ENCODE results near the gene C1QBP. TPM values are rescaled to one million over a fixed set of nuclear protein-coding genes. Genes with fewer than 3 reads are reported as not detected.

C1QBP gene, protein sequence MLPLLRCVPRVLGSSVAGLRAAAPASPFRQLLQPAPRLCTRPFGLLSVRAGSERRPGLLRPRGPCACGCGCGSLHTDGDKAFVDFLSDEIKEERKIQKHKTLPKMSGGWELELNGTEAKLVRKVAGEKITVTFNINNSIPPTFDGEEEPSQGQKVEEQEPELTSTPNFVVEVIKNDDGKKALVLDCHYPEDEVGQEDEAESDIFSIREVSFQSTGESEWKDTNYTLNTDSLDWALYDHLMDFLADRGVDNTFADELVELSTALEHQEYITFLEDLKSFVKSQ
- 140 TPM for polyA plus RNA-seq
- long read RNA-seq, donor 1, transcript C1QBP-201 (6 exons, 1,169 nt) = major isoform, 58 of 83 reads
- long read RNA-seq, donor 1, partial matches to known transcripts = 19 of 83 reads
- long read RNA-seq, donor 1, other reads (novel, unspliced or antisense) = 0 of 83 reads
- long read RNA-seq, donor 2, transcript C1QBP-201 (6 exons, 1,169 nt) = major isoform, 133 of 206 reads
- long read RNA-seq, donor 2, partial matches to known transcripts = 66 of 206 reads
- long read RNA-seq, donor 2, other reads (novel, unspliced or antisense) = 0 of 206 reads
- long read RNA-seq, donor 3 = 0 reads
- long read RNA-seq, donor 4, transcript C1QBP-201 (6 exons, 1,169 nt) = major isoform, 19 of 20 reads
- long read RNA-seq, donor 4, partial matches to known transcripts = 0 of 20 reads
- long read RNA-seq, donor 4, other reads (novel, unspliced or antisense) = 0 of 20 reads
- long read RNA-seq, donor 5, transcript C1QBP-201 (6 exons, 1,169 nt) = major isoform, 51 of 76 reads
- long read RNA-seq, donor 5, partial matches to known transcripts = 22 of 76 reads
- long read RNA-seq, donor 5, other reads (novel, unspliced or antisense) = 0 of 76 reads
- long read RNA-seq, donor 6, transcript C1QBP-201 (6 exons, 1,169 nt) = major isoform, 76 of 110 reads
- long read RNA-seq, donor 6, partial matches to known transcripts = 25 of 110 reads
- long read RNA-seq, donor 6, other reads (novel, unspliced or antisense) = 0 of 110 reads
- long read RNA-seq, donor 7, transcript C1QBP-201 (6 exons, 1,169 nt) = major isoform, 45 of 53 reads
- long read RNA-seq, donor 7, partial matches to known transcripts = 7 of 53 reads
- long read RNA-seq, donor 7, other reads (novel, unspliced or antisense) = 0 of 53 reads
- long read RNA-seq, donor 8, transcript C1QBP-201 (6 exons, 1,169 nt) = major isoform, 130 of 174 reads
- long read RNA-seq, donor 8, transcript C1QBP-203 (2 exons, 911 nt) = minor isoform, 6 of 174 reads
- long read RNA-seq, donor 8, partial matches to known transcripts = 36 of 174 reads
- long read RNA-seq, donor 8, other reads (novel, unspliced or antisense) = 0 of 174 reads
- long read RNA-seq, donor 9, transcript C1QBP-203 (2 exons, 911 nt) = minor isoform, 7 of 118 reads
- long read RNA-seq, donor 9, transcript C1QBP-201 (6 exons, 1,169 nt) = major isoform, 87 of 118 reads
- long read RNA-seq, donor 9, partial matches to known transcripts = 21 of 118 reads
- long read RNA-seq, donor 9, other reads (novel, unspliced or antisense) = 0 of 118 reads
- long read RNA-seq, donor 10, transcript C1QBP-201 (6 exons, 1,169 nt) = major isoform, 122 of 159 reads
- long read RNA-seq, donor 10, partial matches to known transcripts = 28 of 159 reads
- long read RNA-seq, donor 10, other reads (novel, unspliced or antisense) = 0 of 159 reads
- long read RNA-seq, donor 11, transcript C1QBP-201 (6 exons, 1,169 nt) = major isoform, 93 of 105 reads
- long read RNA-seq, donor 11, partial matches to known transcripts = 8 of 105 reads
- long read RNA-seq, donor 11, other reads (novel, unspliced or antisense) = 0 of 105 reads

DNA sequence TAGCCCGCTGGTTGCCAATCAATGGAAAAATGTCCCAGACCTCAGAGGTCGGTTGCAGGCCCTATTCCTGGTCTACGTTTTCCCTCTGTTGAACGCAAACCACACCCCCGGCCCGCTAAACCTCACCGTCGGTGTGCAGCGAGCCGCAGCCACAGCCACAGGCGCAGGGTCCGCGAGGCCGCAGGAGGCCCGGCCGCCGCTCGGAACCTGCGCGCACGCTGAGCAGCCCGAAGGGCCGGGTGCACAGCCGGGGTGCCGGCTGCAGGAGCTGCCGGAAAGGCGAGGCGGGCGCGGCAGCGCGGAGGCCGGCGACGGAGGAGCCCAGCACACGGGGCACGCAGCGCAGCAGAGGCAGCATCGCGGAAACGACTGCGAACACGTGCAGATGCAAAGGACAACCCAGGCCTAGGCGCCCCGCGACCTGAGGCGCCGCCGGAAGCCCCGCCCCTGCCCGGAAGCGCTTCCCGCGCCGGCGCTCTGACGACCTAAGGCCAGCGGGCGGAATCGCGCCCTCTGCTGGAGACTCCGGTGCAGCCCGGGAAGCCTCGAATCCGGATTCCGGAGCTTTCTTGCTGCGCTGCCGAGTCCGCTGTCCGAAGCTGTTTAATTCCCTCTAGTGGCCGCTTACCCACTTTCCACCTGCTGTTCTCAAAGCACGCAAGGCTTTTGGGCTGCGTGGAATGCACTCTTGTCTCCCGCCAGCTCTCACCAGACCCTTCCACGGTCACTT is at the start of gene C1QBP:
Gene C1QBP (minus strand): TSS at position 440 of the 730 bp plus-strand sequence. CDS start 82 bp downstream, at position 358.
- H3K27ac ChIP-seq (ENCODE audit: low read length) = peak within 1 kb of the TSS; percentile 37
- H3K36me3 ChIP-seq (ENCODE audit: control insufficient read depth, insufficient read depth, low read length) = peaks cover 39% of the 10 kb centered on the region
- peak; percentile 92 to 94 for DNase-seq
- no peaks in the 10 kb centered on the region for H3K27me3 ChIP-seq (ENCODE audit: control insufficient read depth, insufficient read depth, low read length)
- no peaks in the 10 kb centered on the region for H3K9me3 ChIP-seq (ENCODE audit: control insufficient read depth, low read depth, low read length)
- H3K4me3 ChIP-seq (ENCODE audit: low read length) = peak within 1 kb of the TSS; percentile 75
- peaks cover 10% of the 10 kb centered on the region for H3K4me1 ChIP-seq (ENCODE audit: control insufficient read depth, insufficient read depth, low read length)
- WGBS (ENCODE audit: insufficient coverage, low lambda C conversion rate) = 0% methylated on average over 1 of the region's 75 CpGs

DNA sequence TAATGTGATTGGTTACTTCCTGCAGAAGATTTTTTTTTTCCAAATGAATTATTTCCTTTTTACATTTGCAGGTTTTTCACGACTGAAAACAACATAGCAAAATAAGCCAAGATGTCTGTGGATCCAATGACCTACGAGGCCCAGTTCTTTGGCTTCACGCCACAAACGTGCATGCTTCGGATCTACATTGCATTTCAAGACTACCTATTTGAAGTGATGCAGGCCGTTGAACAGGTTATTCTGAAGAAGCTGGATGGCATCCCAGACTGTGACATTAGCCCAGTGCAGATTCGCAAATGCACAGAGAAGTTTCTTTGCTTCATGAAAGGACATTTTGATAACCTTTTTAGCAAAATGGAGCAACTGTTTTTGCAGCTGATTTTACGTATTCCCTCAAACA is 49.8 kb upstream of the C1QBP start:
- Histone ChIP-seq H3K27me3 (ENCODE audit: control insufficient read depth, insufficient read depth, low read length) (no peaks in the 10 kb centered on the region), H3K27ac (ENCODE audit: low read length) (no peak overlapping the region), H3K4me3 (ENCODE audit: low read length) (no peak overlapping the region), H3K4me1 (ENCODE audit: control insufficient read depth, insufficient read depth, low read length) (peaks cover 6% of the 10 kb centered on the region), H3K9me3 (ENCODE audit: control insufficient read depth, low read depth, low read length) (peaks cover 2% of the 10 kb centered on the region), H3K36me3 (ENCODE audit: control insufficient read depth, insufficient read depth, low read length) (peaks cover 23% of the 10 kb centered on the region)
- 100% methylated on average over 2 of the region's 8 CpGs for WGBS (ENCODE audit: insufficient coverage, low lambda C conversion rate)
- DNase-seq = no peak

DNA sequence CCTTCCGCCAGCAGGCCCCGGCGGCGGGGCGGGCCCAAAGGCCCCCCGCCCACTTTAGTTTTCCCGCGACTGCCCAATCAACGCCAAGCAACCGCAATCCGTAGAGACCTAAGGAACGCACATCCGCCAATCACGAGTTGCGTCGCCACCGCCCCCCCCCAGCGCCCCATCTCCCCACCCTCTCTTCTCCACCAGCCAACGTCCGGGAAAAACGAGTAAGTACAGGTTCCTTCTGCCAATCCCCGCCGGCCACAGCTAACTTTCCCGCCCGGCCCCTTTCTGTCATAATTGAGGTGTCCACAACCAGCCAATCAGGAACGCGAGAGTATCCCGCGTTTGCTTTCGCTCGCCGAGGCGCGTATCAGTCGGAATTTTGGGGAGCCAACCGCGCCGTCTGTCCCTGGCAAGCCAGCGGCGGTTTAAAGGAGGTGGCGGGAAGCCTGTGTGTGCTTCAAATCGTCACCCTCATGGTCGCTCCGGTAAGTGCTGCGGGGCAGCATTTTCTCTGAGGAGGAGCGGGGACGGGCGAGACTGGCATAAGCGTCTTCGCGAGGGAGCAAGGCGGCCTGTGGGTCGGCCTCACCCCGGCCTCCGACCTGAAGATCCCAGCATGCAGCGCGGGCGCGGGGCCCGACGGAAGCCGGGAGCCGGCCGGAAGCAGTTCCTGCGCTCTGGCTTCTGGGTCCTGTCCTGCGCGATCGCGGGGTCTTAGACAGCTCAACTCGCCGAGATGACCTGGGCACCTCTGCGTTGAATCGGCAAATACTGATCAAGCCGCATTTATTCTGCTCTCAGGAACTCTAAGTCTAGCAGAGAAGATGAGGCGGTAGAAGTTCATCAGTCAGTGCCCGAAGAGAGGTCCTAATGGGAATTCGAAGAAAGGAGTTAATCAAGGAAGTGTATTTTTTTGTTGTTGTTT is 47.5 kb upstream of the C1QBP start, which contains the start of gene MIS12:
Gene MIS12 (plus strand): TSS at position 361 of the 919 bp plus-strand sequence. CDS start 2,297 bp downstream, outside the sequence.
- peak; percentile 98 to 99 for DNase-seq
- Histone ChIP-seq H3K4me1 (ENCODE audit: control insufficient read depth, insufficient read depth, low read length) (peaks cover 6% of the 10 kb centered on the region), H3K27me3 (ENCODE audit: control insufficient read depth, insufficient read depth, low read length) (no peaks in the 10 kb centered on the region), H3K27ac (ENCODE audit: low read length) (peak within 1 kb of the TSS; percentile 97), H3K4me3 (ENCODE audit: low read length) (peak within 1 kb of the TSS; percentile 99), H3K36me3 (ENCODE audit: control insufficient read depth, insufficient read depth, low read length) (peaks cover 37% of the 10 kb centered on the region), H3K9me3 (ENCODE audit: control insufficient read depth, low read depth, low read length) (no peaks in the 10 kb centered on the region)
- 0% methylated on average over 3 of the region's 77 CpGs for WGBS (ENCODE audit: insufficient coverage, low lambda C conversion rate)

DNA sequence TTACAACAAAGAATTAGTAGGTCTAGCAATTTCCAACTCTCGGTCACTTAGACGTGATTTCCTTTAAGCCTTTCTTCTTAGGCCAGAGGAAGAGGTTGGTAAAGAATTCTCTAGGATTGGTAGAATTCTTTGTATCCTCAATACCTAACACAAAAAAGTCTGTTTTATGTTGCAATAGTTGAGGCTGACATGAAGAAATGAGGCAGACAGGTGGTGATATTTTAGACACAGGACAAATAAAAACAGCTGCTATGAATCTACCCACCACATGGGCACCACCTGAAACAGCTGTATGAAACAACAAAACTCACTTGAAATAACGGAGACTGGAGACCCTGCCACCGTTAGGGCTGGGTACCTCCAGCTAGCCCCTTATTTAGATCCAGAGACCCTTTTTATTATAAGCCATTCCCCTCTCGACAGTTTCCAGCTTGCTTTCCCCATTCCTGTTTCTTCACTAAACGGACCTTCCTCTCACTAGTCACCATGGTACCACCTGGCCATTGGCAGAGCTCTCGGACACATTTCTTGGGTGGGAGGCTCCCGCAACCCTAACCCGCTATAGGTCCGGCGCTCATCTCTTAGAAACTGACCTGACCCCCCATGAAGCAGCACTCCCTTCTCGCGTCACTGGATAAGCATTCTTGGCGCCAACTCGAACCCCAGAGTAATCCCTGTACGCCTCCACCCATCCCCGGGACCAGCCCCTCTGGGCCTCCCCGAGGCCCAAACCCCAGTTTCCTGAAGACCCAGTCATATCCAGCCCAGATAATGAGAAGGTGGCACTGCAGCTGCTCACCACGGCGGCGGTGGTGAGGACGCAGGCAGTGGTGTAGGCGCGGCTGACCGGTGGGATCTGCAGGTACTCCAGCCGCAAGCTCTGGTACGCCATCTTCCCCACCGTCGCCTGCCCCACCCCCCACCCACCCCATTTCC is 46.6 kb upstream of the C1QBP start, which contains the start of gene DERL2:
Gene DERL2 (minus strand): TSS at position 909 of the 936 bp plus-strand sequence. CDS start 17 bp downstream, at position 892.
- peaks cover 6% of the 10 kb centered on the region for H3K4me1 ChIP-seq (ENCODE audit: control insufficient read depth, insufficient read depth, low read length)
- no peaks in the 10 kb centered on the region for H3K9me3 ChIP-seq (ENCODE audit: control insufficient read depth, low read depth, low read length)
- H3K4me3 ChIP-seq (ENCODE audit: low read length) = peak within 1 kb of the TSS; percentile 99
- H3K27me3 ChIP-seq (ENCODE audit: control insufficient read depth, insufficient read depth, low read length) = no peaks in the 10 kb centered on the region
- H3K27ac ChIP-seq (ENCODE audit: low read length) = peak within 1 kb of the TSS; percentile 97
- DNase-seq = no peak
- peaks cover 40% of the 10 kb centered on the region for H3K36me3 ChIP-seq (ENCODE audit: control insufficient read depth, insufficient read depth, low read length)
- 20% methylated on average over 3 of the region's 29 CpGs for WGBS (ENCODE audit: insufficient coverage, low lambda C conversion rate)

DNA sequence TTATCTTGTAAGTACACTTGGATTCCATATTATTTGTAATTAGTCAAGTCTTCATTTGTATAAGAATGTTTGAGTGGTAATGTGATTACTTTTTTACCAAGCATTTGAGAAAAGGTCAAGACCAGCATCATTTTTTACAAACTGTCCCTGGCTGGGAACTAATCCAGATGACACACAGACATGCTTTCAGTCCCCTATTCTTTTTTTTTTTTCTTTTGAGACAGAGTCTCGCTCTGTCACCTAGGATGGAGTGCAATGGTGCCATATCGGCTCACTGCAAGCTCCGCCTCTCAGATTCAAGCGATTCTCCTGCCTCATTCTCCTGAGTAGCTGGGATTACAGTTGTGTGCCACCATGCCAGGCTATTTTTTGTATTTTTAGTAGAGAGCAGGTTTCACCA is 42.5 kb upstream of the C1QBP start:
- no peak for DNase-seq
- Histone ChIP-seq H3K27ac (ENCODE audit: low read length) (no peak overlapping the region), H3K36me3 (ENCODE audit: control insufficient read depth, insufficient read depth, low read length) (peaks cover 62% of the 10 kb centered on the region), H3K9me3 (ENCODE audit: control insufficient read depth, low read depth, low read length) (no peaks in the 10 kb centered on the region), H3K4me3 (ENCODE audit: low read length) (no peak overlapping the region), H3K27me3 (ENCODE audit: control insufficient read depth, insufficient read depth, low read length) (no peaks in the 10 kb centered on the region), H3K4me1 (ENCODE audit: control insufficient read depth, insufficient read depth, low read length) (no peaks in the 10 kb centered on the region)
- WGBS (ENCODE audit: insufficient coverage, low lambda C conversion rate) = no CpG with 5 or more reads among the region's 4 CpGs

DNA sequence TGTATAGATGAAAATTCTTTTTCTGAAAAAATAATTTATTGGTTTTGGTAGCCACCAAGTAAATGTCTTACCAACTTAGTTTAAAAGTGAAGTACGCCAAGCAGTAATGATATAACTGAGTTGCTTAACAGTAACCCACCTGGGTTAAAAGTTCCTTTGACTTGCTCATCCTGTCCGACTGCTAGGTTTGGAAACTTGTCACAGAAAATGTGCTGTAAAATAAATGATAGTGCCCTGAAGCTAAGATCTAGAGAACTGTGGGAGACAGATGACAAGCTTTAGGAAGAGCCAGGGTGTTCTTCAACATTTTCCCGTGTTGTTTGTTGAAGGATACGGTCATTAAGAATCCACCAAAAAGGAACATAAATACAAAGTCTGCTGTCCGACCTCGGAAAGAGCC is 42.0 kb upstream of the C1QBP start:
- Histone ChIP-seq H3K27ac (ENCODE audit: low read length) (no peak overlapping the region), H3K27me3 (ENCODE audit: control insufficient read depth, insufficient read depth, low read length) (no peaks in the 10 kb centered on the region), H3K36me3 (ENCODE audit: control insufficient read depth, insufficient read depth, low read length) (peaks cover 62% of the 10 kb centered on the region), H3K9me3 (ENCODE audit: control insufficient read depth, low read depth, low read length) (no peaks in the 10 kb centered on the region), H3K4me3 (ENCODE audit: low read length) (no peak overlapping the region), H3K4me1 (ENCODE audit: control insufficient read depth, insufficient read depth, low read length) (no peaks in the 10 kb centered on the region)
- no peak for DNase-seq
- WGBS (ENCODE audit: insufficient coverage, low lambda C conversion rate) = 100% methylated on average over 1 of the region's 6 CpGs

DNA sequence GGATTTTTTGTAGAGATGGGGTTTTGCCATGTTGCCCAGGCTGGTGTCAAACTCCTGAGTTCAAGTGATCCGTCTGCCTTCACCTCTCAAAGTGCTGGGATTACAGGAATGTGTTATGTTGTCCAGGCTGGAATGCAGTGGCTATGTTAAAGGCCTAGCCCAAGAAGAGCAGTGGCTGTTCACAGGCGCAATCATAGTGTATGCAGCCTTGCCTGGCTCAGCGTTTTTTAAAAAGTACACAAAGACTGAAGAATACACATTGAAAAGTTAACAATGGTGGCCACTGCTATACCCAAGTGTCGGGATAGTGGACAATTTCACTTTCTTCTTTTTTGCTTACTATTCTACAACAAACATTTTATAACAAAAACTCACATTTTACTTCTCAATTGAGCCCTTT is 40.0 kb upstream of the C1QBP start:
- no peak for DNase-seq
- WGBS (ENCODE audit: insufficient coverage, low lambda C conversion rate) = no CpG with 5 or more reads among the region's 4 CpGs

More for the DNA sequence above, 40.0 kb upstream of the C1QBP start:
- no peaks in the 10 kb centered on the region for H3K27me3 ChIP-seq (ENCODE audit: control insufficient read depth, insufficient read depth, low read length)
- no peak overlapping the region for H3K4me3 ChIP-seq (ENCODE audit: low read length)
- no peak overlapping the region for H3K27ac ChIP-seq (ENCODE audit: low read length)
- H3K4me1 ChIP-seq (ENCODE audit: control insufficient read depth, insufficient read depth, low read length) = no peaks in the 10 kb centered on the region
- no peaks in the 10 kb centered on the region for H3K9me3 ChIP-seq (ENCODE audit: control insufficient read depth, low read depth, low read length)
- peaks cover 74% of the 10 kb centered on the region for H3K36me3 ChIP-seq (ENCODE audit: control insufficient read depth, insufficient read depth, low read length)

All from large intestine (tissue), 12 donors.